T-helper 1 cell treated with Interleukin-12 subunit alpha and Interleukin-12 subunit beta and Interleukin-4 antibody, amounts not matched to agents 30 ng/mL and 1 ng/mL, for 36 hours (primary cell): ENCODE data around the gene NDST3. TPM values are rescaled to one million over a fixed set of nuclear protein-coding genes. Genes with fewer than 3 reads are reported as not detected.

ENCODE experiments used
- intact Hi-C: fragments of 100-400 bp; cut with micrococcal nuclease; formaldehyde crosslinking; loops from one replicate; pipeline ENCODE4 v1.15.1; 2024
- total RNA-seq: library from RNA; stranded (reverse); gene quantifications from 2 replicates; pipeline ENCODE4 v1.2.3, GENCODE V29; 2022

NDST3 gene
- total RNA-seq, 1 donor from 2014 or later = not detected

- intact Hi-C loops = loop anchor here (1.0 to 5.0 kb wide), 3 partner anchors 100 to 193 kb away; no protein-coding TSS in a partner anchor
Observed at GRCh38 chr4:118077767-118078105, 43.5 kb downstream of the NDST3 start.

GRCh38 chr4:118081434-118081833 lies 47.1 kb downstream of the NDST3 start:
- intact Hi-C loops = no loop called here

- intact Hi-C loops = no loop called here
Observed at GRCh38 chr4:118082182-118082581, 47.9 kb downstream of the NDST3 start.

GRCh38 chr4:118085700-118086099 lies 51.4 kb downstream of the NDST3 start:
- intact Hi-C loops = no loop called here

GRCh38 chr4:118086344-118086743 lies 52.1 kb downstream of the NDST3 start:
- intact Hi-C loops = no loop called here

GRCh38 chr4:118087366-118087765 lies 53.1 kb downstream of the NDST3 start:
- intact Hi-C loops = no loop called here

GRCh38 chr4:118099106-118099505 lies 64.8 kb downstream of the NDST3 start:
- intact Hi-C loops = no loop called here

GRCh38 chr4:118102195-118102594 lies 67.9 kb downstream of the NDST3 start:
- intact Hi-C loops = no loop called here

GRCh38 chr4:118112117-118113046 lies 78.1 kb downstream of the NDST3 start:
- intact Hi-C loops = no loop called here

- intact Hi-C loops = no loop called here
Observed at GRCh38 chr4:118113220-118113619, 78.9 kb downstream of the NDST3 start.

GRCh38 chr4:118114720-118115119 lies 80.4 kb downstream of the NDST3 start:
- intact Hi-C loops = no loop called here

GRCh38 chr4:118120120-118120760 lies 86.0 kb downstream of the NDST3 start:
- intact Hi-C loops = no loop called here

- intact Hi-C loops = no loop called here
Observed at GRCh38 chr4:118124997-118125396, 90.7 kb downstream of the NDST3 start.

- intact Hi-C loops = no loop called here
Observed at GRCh38 chr4:118139241-118139640, 105.0 kb downstream of the NDST3 start.

GRCh38 chr4:118141240-118141639 lies 107.0 kb downstream of the NDST3 start:
- intact Hi-C loops = no loop called here

GRCh38 chr4:118154649-118155048 lies 120.4 kb downstream of the NDST3 start:
- intact Hi-C loops = no loop called here

GRCh38 chr4:118155516-118155915 lies 121.2 kb downstream of the NDST3 start:
- intact Hi-C loops = no loop called here

GRCh38 chr4:118158763-118159375 lies 124.6 kb downstream of the NDST3 start:
- intact Hi-C loops = no loop called here

GRCh38 chr4:118167306-118167705 lies 133.0 kb downstream of the NDST3 start:
- intact Hi-C loops = no loop called here

GRCh38 chr4:118171381-118171780 lies 137.1 kb downstream of the NDST3 start:
- intact Hi-C loops = no loop called here

GRCh38 chr4:118173126-118173525 lies 138.8 kb downstream of the NDST3 start:
- intact Hi-C loops = no loop called here
